GM21526 (cell line): ENCODE results near the gene LHPP.

ENCODE experiments used
- ATAC-seq: cut with Tn5 transposase; IDR thresholded peaks from one replicate; pipeline ENCODE4 v1.9.1; 2021; ENCODE audit warnings: moderate library complexity; ENCODE audit not compliant: unreplicated experiment, low FRiP score

LHPP gene

DNA sequence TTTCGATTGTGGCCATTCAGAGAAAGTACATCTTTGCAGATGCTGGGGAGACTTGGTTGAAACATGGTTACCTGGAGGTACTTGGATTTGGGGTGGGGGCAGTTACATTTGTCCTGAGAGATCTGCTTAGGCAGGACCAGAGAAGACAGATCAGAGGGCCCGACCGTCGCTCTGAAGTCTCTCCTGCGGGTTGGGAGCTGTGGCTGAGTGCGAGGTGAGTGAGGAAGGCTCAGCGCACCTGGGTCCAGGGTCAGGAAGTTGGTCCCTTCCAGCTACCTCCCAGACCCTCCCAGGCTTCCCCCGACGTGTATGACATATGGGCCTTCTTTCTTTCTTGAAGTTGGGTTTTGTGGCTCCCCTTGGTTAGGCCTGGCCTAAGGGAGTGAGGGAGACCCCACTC lies 56.3 kb downstream of the LHPP start:
- ATAC-seq = no peak

GRCh38 chr10:124518366-124518765 lies 56.7 kb downstream of the LHPP start:
- ATAC-seq = no peak

DNA sequence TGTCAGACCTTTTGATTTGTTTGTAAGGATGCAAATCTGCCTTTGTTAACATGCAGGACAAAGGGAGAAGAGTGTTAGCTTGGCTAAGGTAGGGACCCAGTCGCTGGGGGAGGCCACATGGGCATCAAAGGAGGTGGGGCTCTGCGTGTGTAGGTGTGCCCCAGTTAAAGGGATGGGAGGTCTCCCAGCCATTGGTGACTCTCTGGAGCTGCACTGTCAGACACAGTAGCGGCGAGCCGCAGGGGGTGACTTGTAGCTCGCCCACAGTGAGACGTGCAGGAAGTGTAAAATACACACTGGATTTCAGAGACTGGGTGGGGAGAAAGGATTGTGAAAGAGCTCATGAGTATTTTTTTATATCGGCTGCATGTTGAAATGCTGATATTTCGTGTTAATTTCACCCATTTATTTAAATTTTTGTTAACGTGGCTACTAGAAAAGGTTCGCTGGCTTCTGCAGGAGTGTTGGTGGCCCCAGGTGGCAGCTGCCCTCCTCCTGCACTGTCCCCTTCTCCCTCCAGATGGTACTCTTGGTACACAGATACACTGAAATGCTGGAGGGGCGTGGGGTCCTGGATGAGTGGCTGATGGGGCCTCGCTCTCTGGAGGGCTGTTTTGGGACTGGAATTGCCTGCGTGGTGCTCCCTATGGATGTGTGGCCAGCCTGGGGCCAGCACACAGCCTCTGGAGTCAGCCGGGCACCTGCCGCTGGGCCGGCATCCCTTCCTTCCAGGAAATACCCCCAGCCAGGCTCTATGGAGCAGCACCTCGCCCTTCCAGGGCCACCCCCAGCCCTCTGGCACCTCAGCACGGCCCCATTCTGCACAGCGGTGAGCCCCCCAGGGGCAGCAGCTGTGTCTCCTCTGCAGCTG lies 59.2 kb downstream of the LHPP start:
- ATAC-seq = no peak

DNA sequence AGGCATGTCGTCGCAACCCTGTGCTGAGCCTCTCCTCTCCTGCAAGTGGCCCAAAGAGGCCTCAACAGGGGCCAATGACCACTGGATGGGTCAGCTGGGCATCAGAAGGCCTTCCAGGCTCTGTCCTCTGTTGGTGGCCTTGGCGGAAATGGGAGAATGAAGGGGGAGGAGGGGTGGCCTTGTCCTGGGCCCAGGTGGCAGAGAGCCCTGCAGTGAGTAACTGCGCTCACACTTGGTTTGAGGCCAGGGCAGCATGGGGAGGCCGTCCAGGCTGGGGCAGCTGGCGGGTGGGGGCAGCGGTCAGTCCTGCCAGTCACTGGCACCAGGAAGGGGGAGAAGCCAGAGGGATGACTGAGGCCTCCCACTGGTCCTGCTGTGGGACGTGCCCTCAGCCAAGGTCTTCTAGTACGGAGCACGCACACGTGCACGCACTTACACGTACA lies 59.8 kb downstream of the LHPP start:
- ATAC-seq = no peak

- no peak for ATAC-seq
These were observed 60.7 kb downstream of the LHPP start for GRCh38 chr10:124522131-124522932.

- ATAC-seq = no peak
These were observed 61.6 kb downstream of the LHPP start for GRCh38 chr10:124522933-124523871.

DNA sequence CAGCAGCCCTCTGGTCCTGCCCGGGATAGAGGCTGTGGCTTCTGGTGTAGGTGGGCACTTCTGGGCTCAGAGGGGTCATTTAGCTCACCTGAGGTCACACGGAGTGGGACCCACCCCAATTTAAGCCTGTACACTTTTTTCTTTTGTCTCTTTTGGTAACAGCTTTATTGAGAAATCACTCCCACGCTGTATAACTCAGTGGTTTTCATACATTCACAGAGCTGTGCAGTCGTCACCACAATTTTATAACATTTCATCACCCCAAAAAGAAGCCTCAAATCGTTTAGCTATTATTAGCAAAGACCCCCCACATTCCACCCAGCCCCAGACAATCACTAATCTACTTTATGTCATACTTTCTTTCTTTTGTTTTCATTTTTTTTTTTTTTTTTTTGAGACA lies 62.3 kb downstream of the LHPP start:
- no peak for ATAC-seq

- no peak for ATAC-seq
These were observed 63.5 kb downstream of the LHPP start for GRCh38 chr10:124524991-124525653.

- ATAC-seq = no peak
These were observed 64.4 kb downstream of the LHPP start for GRCh38 chr10:124525751-124526600.

GRCh38 chr10:124526621-124527267 lies 65.1 kb downstream of the LHPP start:
- ATAC-seq = no peak

GRCh38 chr10:124527874-124528395 lies 66.3 kb downstream of the LHPP start:
- ATAC-seq = no peak

DNA sequence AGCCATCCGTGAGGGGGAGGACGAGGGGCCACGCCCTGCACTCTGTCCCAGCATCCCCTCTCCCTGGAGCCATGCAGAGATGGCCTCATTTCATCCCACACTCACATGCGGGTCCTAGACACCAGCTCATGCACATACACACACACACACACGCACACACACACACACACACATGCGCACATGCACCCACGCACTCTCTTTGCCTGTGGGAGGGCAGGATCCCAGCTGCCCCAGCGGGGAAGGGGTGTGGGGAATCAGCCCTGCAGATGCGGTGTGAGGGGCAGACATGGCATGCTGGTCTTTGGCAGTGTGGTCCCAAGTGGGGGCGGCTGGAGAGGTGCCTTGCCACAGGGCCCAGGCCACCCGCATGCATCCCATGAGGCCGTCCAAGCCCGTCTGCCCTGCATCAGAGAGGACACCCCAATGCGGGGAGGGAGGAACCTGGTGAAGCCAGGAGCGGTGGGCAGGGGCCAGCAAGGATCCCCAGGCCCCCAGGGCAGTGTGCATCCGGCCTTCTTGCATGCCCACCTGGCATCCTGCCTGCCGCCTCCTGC lies 68.1 kb downstream of the LHPP start:
- ATAC-seq = no peak

- ATAC-seq = peak; percentile 92
These were observed 68.6 kb downstream of the LHPP start for GRCh38 chr10:124530215-124530665.

DNA sequence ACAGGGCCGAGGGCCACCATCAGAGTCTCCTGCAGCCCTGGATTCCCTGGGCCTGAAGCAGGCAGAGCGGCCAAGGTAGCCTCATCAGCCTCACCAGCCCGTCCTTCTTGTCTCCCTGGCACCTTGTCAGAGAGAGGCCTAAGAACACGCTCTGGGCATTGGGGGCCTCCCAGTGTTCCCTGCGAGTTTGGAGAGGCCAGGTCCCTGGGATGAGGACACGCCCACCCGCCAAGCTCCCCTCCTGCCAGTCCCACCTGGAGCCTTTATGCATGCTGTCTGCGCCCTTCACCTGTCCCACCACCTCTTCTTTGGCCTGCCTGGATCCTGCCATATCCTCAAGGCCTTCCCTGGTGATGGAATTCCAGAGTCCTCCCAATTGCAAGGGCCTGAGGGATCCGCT lies 69.2 kb downstream of the LHPP start:
- ATAC-seq = no peak

- no peak for ATAC-seq
These were observed 70.6 kb downstream of the LHPP start for GRCh38 chr10:124532106-124532641.

- ATAC-seq = no peak
These were observed 71.2 kb downstream of the LHPP start for GRCh38 chr10:124532788-124533187.

GRCh38 chr10:124533266-124533665 lies 71.6 kb downstream of the LHPP start:
- ATAC-seq = no peak
